Posterior cingulate gyrus (tissue), 11 donors: ENCODE data around the gene RSPRY1.

Experiments used
- DNase-seq, 10 donors: peaks; one replicate each; pipeline versions ENCODE4 v3.0.0 to v3.0.0-alpha.2; 2020 to 2021; ENCODE audit warnings: mixed read lengths in 3 of 10
- intact Hi-C: fragments of 100-400 bp; cut with DNase I; formaldehyde crosslinking; loops from one replicate; pipeline ENCODE4 v1.15.1; 2023

RSPRY1 gene

GRCh38 chr16:57185945-57186871, at the start of gene RSPRY1, which contains the start of gene PSME3IP1:
TSS of gene RSPRY1 (plus strand) at chr16:57186329. CDS start at chr16:57204659, 18,330 bp downstream.
TSS of gene PSME3IP1 (minus strand) at chr16:57186039. CDS start at chr16:57173854, 12,185 bp downstream.
- peak; percentile 97 to 100 (median 99) for DNase-seq
- intact Hi-C loops = loop anchor here (2.0 to 5.0 kb wide), 3 partner anchors 59 to 111 kb away; partner anchors contain the start of genes ARL2BP and CPNE2

- intact Hi-C loops = no loop called here
- peak in 3 of 10 donors; percentile 74 to 80 (median 78) for DNase-seq
These were observed 49.1 kb upstream of the RSPRY1 start for GRCh38 chr16:57137043-57137442.

DNA sequence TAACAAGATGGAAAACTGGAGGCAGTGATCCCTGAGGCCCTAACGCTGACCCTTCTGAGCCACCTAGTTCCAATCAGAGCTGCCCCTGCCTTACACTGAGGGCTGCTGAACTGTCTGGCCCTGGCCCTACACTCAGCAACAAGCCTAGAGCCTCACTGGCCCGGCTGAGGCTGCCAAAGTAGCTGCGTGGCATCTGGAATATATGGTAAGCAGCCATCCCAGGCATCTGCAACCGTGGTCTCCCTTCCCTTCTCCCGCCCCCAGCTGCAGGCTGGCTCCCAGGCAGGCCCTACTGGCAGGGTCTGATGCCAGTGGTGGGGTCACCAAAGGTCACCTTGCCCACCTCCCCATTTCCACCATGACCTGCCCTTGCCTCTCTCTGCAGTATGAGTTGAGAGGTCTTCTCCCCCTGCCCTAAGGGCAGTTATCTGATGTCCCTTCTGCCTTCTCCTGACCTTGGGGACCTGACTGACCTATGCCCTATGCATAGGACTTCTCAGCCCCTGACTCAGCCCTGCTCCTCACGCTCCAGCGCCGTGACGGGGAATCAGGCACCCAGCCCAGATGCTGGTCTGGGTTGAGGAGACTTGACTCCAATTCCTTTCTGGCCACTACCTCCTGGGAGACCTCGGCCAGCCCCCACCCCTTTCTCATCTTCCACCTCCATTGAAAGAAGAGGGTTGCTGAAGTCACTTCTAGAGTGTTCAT, 48.4 kb upstream of the RSPRY1 start:
- peak in 3 of 10 donors; percentile 58 to 84 (median 81) for DNase-seq
- intact Hi-C loops = no loop called here

- DNase-seq = peak in 3 of 10 donors; percentile 39 to 81 (median 41)
- intact Hi-C loops = no loop called here
These were observed 47.7 kb upstream of the RSPRY1 start for GRCh38 chr16:57138281-57138935.

DNA sequence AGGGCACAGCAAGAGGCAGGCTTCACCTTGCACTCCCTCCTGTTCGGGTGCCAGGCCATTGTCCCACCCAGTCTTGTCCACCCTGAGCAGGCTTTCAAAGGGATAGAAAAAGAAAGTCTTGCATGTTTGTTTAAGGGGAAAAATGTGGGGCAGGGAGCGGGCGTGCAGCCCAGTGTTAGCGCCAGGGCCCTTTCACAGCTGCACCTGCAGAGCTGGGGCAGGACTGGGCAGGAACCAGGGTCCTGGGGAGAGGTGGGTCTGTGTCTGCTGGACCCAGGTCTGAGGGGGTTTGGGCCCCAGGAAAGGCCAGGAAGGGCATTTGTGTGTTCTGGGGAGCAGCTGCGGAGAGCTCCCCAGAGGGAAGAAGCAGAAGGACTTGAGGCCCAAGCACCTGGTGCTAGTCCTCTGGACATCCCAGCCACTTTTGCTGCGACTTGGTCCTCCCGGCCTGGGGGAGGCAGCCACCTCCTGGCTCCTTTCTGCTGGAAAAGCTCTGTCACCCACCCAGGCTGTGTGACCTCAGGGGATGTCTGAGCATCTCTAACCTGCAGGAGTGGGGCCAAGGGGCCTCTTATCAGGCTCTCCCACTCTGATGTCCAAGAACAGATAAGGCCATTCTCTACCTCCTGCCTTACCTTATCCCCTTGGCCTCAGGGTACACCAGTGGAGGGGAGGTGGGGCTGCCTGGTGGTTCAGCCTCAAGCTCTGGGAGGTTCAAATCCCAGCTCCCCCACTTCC, 45.0 kb upstream of the RSPRY1 start:
- DNase-seq = peak in 4 of 10 donors; percentile 16 to 78 (median 49)
- intact Hi-C loops = no loop called here

- intact Hi-C loops = no loop called here
- DNase-seq = peak in 4 of 10 donors; percentile 20 to 82 (median 72)
These were observed 44.1 kb upstream of the RSPRY1 start for GRCh38 chr16:57141822-57142631.

DNA sequence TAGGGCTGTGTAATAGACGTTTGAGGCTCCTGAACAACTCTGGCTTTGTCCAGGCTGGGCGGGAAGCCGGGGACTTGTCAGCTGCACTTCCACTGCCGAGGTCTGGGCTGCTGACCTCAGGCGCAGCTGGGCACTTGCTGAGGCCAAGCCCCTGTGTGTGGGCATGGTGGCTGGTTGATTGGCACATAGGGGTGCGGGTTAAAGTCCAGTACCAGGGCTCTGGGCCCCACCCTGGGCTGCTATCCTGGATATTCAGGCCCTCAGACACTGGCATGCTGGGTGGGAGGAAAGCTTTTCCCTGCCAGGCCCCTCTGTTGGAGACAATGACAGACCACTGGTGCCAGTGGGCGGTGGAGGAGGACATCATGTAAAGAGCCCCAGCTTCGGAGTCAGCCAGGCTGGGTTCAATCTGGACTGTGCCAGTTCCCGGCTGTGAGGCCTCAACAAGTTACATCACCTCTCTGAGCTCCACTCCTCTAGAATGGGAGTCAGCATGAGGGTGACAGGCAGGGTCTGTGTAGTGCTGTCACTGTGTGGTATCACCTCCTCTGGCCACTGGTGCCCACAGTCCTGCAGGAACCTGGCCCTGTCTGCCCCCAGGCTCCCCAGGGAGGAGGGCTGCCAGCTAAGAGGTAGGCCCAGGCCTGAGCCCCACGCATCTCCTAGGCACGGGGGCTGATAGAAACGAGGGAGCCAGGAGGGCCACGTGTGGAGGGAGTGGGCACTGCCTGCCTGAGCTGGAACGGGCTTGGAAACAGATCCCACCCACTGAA, 42.8 kb upstream of the RSPRY1 start:
- DNase-seq = peak; percentile 77 to 99 (median 90)

GRCh38 chr16:57144027-57144426, 42.1 kb upstream of the RSPRY1 start:
- intact Hi-C loops = no loop called here
- peak in 4 of 10 donors; percentile 15 to 53 (median 39) for DNase-seq

More for the DNA sequence above, 42.8 kb upstream of the RSPRY1 start:
- intact Hi-C loops = loop anchor here (1.0 kb wide), 1 partner anchor 12 kb away; no protein-coding TSS in a partner anchor

DNA sequence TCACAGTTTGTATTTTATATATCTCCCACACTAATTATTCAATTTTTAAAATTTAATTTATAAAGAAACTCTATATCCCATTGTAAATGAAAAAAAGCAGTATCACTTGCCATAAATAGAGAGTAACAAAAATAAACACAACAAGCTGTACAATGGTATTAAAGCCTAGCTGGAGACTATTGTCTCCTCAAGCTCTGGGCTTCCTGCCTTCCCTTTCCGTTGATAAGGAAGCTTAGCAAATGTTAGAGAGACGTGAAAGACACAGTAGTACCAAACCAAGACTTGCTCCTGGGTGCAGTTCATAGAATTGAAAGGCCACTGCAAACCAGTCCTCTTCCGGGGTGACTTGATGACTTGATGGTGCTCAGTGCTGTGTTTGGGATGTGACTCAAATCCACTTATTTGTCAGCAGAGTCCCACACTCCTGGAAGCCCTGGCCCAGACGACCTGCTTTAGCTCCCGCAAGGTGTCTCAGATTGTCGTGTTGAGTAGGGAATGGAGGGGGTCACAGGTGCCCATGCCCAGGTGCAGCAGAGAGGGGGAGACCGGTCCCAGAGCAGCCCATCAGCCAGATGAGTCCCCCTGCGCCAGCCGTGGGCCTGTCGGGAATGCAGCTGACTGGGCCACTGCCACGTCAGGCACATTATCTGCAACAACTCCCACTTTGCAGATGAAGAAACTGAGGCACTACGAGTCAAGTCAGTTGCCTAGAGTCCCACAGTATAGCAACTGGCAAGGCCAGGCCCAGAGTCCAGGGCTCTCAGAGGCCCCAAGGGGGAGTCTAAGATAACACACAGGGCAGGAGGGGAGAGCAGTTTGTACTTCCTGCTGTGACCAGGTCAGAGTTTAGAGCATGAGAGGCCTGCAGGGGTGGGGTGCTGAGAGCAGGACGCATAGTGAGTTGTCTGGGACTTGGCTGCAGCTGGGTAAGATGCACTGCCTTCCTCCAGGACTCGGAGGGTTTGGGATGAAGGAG, 40.8 kb upstream of the RSPRY1 start:
- peak in 4 of 10 donors; percentile 14 to 85 (median 40) for DNase-seq

DNA sequence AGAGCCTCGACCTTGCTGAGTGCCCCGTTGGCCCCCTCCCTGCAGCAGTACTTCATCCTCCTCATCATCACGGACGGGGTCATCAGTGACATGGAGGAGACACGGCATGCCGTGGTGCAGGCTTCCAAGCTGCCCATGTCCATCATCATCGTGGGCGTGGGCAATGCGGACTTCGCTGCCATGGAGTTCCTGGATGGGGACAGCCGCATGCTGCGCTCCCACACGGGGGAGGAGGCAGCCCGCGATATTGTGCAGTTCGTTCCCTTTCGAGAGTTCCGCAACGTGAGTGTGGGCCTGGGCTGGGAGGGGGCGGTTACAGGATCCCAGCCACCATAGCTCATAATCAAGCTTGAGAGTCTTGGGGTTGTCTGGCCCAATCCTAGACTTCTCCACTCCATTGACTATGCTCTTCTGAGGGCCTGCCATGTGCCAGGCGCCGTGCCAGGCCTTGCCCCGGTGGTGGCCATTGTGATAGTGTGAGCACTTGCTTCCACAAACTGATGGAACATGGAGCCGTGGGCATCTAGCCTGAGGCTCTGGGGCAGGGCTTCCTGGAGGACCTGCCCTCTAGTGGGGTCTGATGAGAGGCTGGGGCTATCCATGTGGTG, 40.0 kb upstream of the RSPRY1 start:
- peak in 5 of 10 donors; percentile 16 to 84 (median 73) for DNase-seq
- intact Hi-C loops = no loop called here

More for the DNA sequence above, 40.8 kb upstream of the RSPRY1 start:
- intact Hi-C loops = no loop called here

- intact Hi-C loops = loop anchor here (1.0 kb wide), 1 partner anchor 30 kb away; no protein-coding TSS in a partner anchor
- DNase-seq = peak in 3 of 10 donors; percentile 7 to 82 (median 50)
These were observed 39.4 kb upstream of the RSPRY1 start for GRCh38 chr16:57146735-57147134.

- peak in 6 of 10 donors; percentile 30 to 84 (median 66) for DNase-seq
- intact Hi-C loops = loop anchor here (1.0 kb wide), 1 partner anchor 31 kb away; no protein-coding TSS in a partner anchor
These were observed 38.5 kb upstream of the RSPRY1 start for GRCh38 chr16:57147381-57148221.

DNA sequence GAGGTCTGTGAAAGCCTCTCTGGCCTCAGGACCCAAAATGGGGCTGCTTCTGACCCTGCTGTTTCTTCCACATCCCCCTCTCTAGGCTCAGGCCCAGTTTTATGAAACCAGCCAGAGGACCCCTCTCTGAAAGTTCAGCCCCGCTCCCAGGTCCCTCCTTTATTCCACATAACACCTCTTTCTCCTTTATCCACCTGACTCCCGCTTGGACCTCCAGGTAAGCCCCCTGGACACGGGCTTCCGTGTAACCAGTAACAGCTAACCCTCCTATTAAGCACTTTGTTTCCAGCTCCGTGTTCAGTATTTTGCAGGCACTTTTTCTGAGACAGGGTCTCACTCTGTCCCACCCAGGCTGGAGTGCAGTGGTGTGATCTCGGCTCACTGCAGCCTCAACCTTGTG, 37.6 kb upstream of the RSPRY1 start:
- intact Hi-C loops = no loop called here
- peak in 1 of 10 donors; percentile 61 for DNase-seq

DNA sequence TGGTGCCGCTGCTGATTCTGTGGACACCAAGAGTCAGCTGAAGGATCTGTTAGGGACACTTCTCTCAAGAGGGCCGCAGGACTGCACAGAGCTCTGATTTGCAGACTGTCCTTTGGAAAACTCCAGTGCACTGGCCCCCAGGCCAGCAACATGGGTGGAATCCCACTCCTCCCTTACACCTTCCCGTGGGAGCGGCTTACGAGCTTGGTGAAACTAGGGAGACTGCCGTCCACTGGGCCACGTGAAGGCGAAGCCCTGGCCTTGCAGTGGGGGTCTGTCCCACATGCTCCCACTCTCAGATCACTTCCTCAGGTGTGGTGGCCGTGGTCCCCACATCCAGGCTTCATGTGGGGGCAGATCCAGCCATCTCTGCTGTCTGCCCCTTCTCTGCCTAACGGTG, 36.7 kb upstream of the RSPRY1 start:
- intact Hi-C loops = no loop called here
- DNase-seq = peak in 1 of 10 donors; percentile 24

DNA sequence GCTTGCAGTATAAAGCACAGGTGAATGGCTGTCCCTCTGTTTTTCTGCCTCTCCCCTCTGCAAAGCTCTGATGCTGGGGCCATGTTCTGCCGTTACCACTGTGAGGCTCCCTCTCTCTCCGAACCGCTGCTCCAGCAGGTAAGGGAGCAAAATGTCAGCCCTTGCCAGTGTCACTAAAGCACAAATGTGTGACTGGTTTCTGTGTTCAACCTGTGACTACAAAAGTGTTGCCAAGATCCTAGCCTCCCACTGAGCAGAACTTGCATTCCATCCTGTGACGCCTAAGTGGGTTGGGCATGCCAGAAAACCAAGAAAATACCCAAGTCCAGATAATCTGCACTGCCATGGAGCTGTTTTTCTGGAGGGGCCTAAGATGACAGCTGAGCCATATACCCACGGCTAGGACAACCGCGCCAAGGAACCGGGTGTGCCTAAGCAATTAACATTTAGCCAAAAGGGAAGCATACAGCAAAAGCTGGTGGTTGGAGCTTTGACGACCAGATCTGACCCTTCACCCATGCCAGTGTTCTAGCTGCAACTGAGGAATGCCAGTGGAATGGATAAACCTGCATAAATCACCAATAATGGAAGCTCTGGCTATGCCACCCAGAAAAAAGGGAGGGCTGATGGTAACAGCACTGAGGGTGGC, 35.3 kb upstream of the RSPRY1 start:
- intact Hi-C loops = no loop called here
- peak in 1 of 10 donors; percentile 29 for DNase-seq
